Umbilical cord (tissue), 2 donors: Measurements from ENCODE around the gene ACP3. TPM values are rescaled to one million over a fixed set of nuclear protein-coding genes. Genes with fewer than 3 reads are reported as not detected.

ENCODE experiments used
- DNase-seq: peaks from one replicate; pipeline ENCODE4 v3.0.0-alpha.2; 2015; ENCODE audit warnings: low spot score
- total RNA-seq: library from RNA; depleted of rRNA; stranded (reverse); fragments of >200 nt; gene quantifications from one replicate; pipeline ENCODE4 v1.2.3, GENCODE V29; 2014; ENCODE audit warnings: low replicate concordance; ENCODE audit not compliant: insufficient read depth

Gene ACP3
- total RNA-seq, 1 donor from 2014 or later, result 8.4 TPM

DNA sequence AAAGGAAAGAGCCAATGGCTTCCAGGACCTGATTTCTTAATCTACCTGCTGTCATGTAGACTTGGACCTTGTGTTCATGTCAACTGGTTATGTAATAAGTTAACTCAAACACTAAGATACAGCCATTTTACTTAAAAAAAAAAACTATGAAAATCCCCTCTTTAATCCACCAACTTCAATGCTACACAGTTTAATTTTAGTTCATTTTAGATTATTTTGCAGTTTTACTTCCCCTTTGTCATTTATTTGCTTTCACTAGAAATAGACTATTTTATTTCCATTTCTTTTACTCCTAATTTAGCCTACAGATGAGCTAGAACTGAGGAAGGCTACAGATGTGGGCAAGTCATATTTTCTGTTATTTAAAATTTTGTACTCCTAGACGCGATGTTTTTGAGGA, 89.4 kb downstream of the ACP3 start:
- no peak for DNase-seq

DNA sequence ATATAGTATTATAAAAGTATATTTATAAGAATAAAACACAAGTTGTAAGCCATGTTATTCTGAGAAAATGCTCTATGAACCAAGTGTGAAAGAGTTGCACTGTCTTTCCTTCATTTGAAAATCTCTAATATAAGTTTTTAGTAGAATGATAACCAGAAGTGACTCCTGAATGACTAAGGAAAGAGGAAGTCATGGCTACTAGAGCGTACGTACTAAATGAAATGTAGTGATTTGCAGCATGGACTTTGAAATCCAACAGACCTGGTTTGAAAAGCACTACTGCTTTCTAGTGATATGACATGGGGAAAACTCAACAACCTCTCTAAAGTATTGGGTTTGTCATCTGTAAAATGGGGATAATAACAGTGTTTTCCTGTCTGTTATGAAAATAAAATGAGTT, 89.8 kb downstream of the ACP3 start:
- DNase-seq, result no peak

Other genes with a start within 250 kb of the ACP3 start
- 73.7 TPM for gene DNAJC13, start 100.1 kb downstream of the ACP3 start, total RNA-seq